ENCODE results near the gene ZCCHC7. TPM values are rescaled to one million over a fixed set of nuclear protein-coding genes. Genes with fewer than 3 reads are reported as not detected.

ZCCHC7 gene
- total and polyA plus RNA-seq, 4 donors: 7.7 to 28.0 (median 12.6) TPM

DNA sequence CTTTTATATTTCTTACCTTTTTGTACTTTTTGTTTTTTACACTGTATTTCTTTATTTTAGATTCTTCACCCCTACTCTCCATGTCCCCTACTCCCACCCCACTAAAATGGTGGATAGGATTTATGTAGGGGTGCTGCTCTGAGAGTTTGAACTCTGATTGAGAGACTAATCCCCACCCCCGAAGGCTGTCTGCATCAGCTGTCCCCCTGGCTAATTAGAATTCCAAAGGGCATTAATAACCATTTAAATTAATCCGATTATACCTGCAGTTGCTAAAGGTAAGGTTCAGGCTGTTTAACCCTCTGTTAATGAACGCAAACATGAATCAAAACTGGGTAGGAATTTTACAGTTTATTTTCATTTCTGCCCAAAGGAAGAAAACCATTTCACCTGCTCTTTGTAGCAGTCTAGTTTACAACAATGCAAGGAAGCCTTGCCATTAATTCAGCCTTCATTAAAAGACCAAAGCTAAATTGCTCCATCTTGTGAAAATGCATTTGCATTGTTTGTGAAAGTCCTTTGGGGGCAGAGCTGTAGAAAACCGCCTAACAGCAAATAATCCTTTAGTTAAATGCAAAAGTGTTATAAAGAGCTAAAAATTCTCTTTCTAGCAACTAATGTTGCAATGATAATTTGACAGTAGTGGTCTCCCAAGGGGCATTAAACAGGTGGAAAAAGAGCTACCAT lies 71.2 kb downstream of the ZCCHC7 start:
- DNase-seq (no peak), ATAC-seq (ENCODE audit: insufficient read depth, low FRiP score) (no peak)
- Histone ChIP-seq H3K27ac (ENCODE audit: low read depth in 1 of 2, low read length in 1 of 2) (no peak overlapping the region), H3K9ac (ENCODE audit: insufficient read depth in 1 of 2, low read length in 2 of 2) (no peak overlapping the region), H3K4me1 (ENCODE audit: control insufficient read depth in 5 of 5, insufficient read depth in 5 of 5, low read length in 5 of 5) (peaks cover 0 to 13% (median 4%) of the 10 kb centered on the region in 5 donors), H3K9me3 (ENCODE audit: control insufficient read depth in 4 of 4, insufficient read depth in 3 of 4, low read length in 3 of 4) (no peaks in the 10 kb centered on the region), H3K4me3 (no peak overlapping the region), H3K27me3 (ENCODE audit: control insufficient read depth in 3 of 3, insufficient read depth in 3 of 3, low read length in 2 of 3) (no peaks in the 10 kb centered on the region), H3K36me3 (ENCODE audit: control insufficient read depth in 4 of 4, insufficient read depth in 4 of 4, low read length in 4 of 4) (peaks cover 0 to 6% (median 3%) of the 10 kb centered on the region in 4 donors)
- WGBS, 2 donors: 90 to 94% methylated on average over 4 of the region's 4 CpGs
- TF ChIP-seq, protein P1, sequence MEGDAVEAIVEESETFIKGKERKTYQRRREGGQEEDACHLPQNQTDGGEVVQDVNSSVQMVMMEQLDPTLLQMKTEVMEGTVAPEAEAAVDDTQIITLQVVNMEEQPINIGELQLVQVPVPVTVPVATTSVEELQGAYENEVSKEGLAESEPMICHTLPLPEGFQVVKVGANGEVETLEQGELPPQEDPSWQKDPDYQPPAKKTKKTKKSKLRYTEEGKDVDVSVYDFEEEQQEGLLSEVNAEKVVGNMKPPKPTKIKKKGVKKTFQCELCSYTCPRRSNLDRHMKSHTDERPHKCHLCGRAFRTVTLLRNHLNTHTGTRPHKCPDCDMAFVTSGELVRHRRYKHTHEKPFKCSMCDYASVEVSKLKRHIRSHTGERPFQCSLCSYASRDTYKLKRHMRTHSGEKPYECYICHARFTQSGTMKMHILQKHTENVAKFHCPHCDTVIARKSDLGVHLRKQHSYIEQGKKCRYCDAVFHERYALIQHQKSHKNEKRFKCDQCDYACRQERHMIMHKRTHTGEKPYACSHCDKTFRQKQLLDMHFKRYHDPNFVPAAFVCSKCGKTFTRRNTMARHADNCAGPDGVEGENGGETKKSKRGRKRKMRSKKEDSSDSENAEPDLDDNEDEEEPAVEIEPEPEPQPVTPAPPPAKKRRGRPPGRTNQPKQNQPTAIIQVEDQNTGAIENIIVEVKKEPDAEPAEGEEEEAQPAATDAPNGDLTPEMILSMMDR (IDR thresholded peaks at IDR 0.05; ENCODE audit: control extremely low read depth, extremely low read depth): no peak

DNA sequence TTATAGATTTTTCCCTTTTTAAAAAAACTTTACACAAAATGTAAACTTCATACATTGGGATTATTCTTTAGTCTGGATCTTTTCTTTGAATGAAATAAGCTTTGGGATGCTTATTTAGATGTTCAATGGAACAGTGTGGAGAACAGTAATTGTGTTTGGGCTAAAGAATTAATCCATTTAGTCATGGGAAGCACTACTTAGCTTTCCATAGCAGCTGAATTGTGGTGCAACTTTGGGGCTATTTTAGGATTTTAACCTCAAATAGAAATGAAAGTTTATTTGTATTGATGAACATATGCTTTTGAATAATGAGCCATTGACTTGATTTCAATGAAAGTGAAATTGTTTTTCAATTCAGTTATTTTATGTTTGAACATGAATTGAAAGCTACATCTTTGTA lies 72.4 kb downstream of the ZCCHC7 start:
- H3K9ac ChIP-seq (ENCODE audit: insufficient read depth in 1 of 2, low read length in 2 of 2): no peak overlapping the region
- DNase-seq (no peak), ATAC-seq (ENCODE audit: insufficient read depth, low FRiP score) (no peak)
- H3K4me3 ChIP-seq: no peak overlapping the region
- H3K27ac ChIP-seq (ENCODE audit: low read depth in 1 of 2, low read length in 1 of 2): no peak overlapping the region
- peaks cover 0 to 20% (median 5%) of the 10 kb centered on the region in 5 donors for H3K4me1 ChIP-seq (ENCODE audit: control insufficient read depth in 5 of 5, insufficient read depth in 5 of 5, low read length in 5 of 5)
- H3K27me3 ChIP-seq (ENCODE audit: control insufficient read depth in 3 of 3, insufficient read depth in 3 of 3, low read length in 2 of 3): no peaks in the 10 kb centered on the region
- H3K9me3 ChIP-seq (ENCODE audit: control insufficient read depth in 4 of 4, insufficient read depth in 3 of 4, low read length in 3 of 4): no peaks in the 10 kb centered on the region
- TF ChIP-seq, protein P1 (IDR thresholded peaks at IDR 0.05; ENCODE audit: control extremely low read depth, extremely low read depth): no peak
- peaks cover 0 to 6% (median 3%) of the 10 kb centered on the region in 4 donors for H3K36me3 ChIP-seq (ENCODE audit: control insufficient read depth in 4 of 4, insufficient read depth in 4 of 4, low read length in 4 of 4)

DNA sequence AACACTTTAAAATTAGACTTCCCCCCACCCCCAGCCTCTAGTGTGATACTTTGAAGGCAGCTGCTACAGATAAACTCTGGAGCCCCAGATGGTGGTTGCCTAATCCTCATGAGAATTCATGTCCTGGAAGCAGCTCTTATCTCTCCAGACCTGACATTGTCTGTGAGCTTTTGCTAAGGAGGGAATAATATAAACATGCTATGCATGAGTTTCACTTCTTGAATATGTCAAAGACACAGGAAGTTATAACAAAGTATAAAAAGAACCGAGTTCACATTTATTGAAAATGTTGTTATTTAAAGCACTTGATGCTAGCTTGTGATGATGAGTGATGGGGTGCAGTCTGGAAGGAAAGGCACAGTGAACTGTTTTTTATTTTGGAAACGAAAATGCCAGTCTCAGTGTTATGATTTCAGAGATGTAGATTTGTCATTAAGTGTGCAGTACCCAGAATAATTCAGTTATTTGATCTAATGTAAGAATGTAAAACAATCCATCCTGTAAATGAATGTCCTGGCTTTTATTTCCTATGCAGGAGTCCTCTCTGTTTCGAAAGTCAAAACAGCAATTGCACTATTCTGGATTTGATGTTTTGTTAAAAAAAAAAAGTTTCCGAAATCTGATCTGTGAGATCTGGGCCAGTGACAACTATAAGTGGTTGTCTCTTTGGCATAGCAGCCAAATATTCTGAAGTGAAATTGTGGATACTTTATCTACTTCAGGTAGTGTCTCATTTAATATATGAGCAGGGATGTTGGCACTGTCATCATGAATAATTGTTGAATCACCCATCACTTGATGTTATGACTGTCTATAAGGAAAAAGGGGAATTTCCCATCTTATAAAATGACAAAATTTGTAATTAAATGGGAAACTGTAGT lies 77.0 kb downstream of the ZCCHC7 start:
- 26 to 29% methylated on average over 4 of the region's 4 CpGs for WGBS, 2 donors
- H3K9ac ChIP-seq (ENCODE audit: insufficient read depth in 1 of 2, low read length in 2 of 2): no peak overlapping the region

More for the DNA sequence above, 77.0 kb downstream of the ZCCHC7 start:
- Histone ChIP-seq H3K4me3 (no peak overlapping the region), H3K27ac (ENCODE audit: low read depth in 1 of 2, low read length in 1 of 2) (no peak overlapping the region), H3K36me3 (ENCODE audit: control insufficient read depth in 4 of 4, insufficient read depth in 4 of 4, low read length in 4 of 4) (no peaks in the 10 kb centered on the region), H3K27me3 (ENCODE audit: control insufficient read depth in 3 of 3, insufficient read depth in 3 of 3, low read length in 2 of 3) (no peaks in the 10 kb centered on the region), H3K4me1 (ENCODE audit: control insufficient read depth in 5 of 5, insufficient read depth in 5 of 5, low read length in 5 of 5) (peaks cover 0 to 26% (median 10%) of the 10 kb centered on the region in 5 donors), H3K9me3 (ENCODE audit: control insufficient read depth in 4 of 4, insufficient read depth in 3 of 4, low read length in 3 of 4) (no peaks in the 10 kb centered on the region)
- TF ChIP-seq, protein P1 (IDR thresholded peaks at IDR 0.05; ENCODE audit: control extremely low read depth, extremely low read depth): no peak
- peak in 2 of 3 donors; percentile 31 to 63 for DNase-seq
- ATAC-seq (ENCODE audit: insufficient read depth, low FRiP score): no peak

All from lung (tissue), 12 donors.